H9 (cell line): ENCODE results near the gene SMC3. TPM values are rescaled to one million over a fixed set of nuclear protein-coding genes. Genes with fewer than 3 reads are reported as not detected.
A peak's percentile ranks its signal among the peaks of the same experiment; 100 is the strongest.

Experiments
- DNase-seq: peaks from one replicate; pipeline ENCODE4 v3.0.0-alpha.2; 2017
- H2AFZ ChIP-seq: one replicate; pipeline ENCODE4 v1.6.1; 2013; ENCODE audit warnings: mild to moderate bottlenecking, low read length, control low read depth, moderate library complexity
- H2AK5ac ChIP-seq: 2 replicates; pipeline ENCODE4 v1.6.1; 2013; ENCODE audit warnings: low read length, control low read depth, mixed read lengths; ENCODE audit not compliant: insufficient read length
- H2BK120ac ChIP-seq: one replicate; pipeline ENCODE4 v1.6.1; 2013; ENCODE audit warnings: low read depth, mild to moderate bottlenecking, low read length, control low read depth, inconsistent platforms; ENCODE audit not compliant: poor library complexity, severe bottlenecking
- H2BK12ac ChIP-seq: 2 replicates; pipeline ENCODE4 v1.6.1; 2013; ENCODE audit warnings: low read length, control low read depth, mixed read lengths, low read depth; ENCODE audit not compliant: insufficient read length
- H2BK15ac ChIP-seq: 2 replicates; pipeline ENCODE4 v1.6.1; 2013; ENCODE audit warnings: low read depth, low read length, control low read depth
- H2BK20ac ChIP-seq: one replicate; pipeline ENCODE4 v1.6.1; 2013; ENCODE audit warnings: low read depth, mild to moderate bottlenecking, low read length, control low read depth, inconsistent platforms; ENCODE audit not compliant: poor library complexity, severe bottlenecking
- H2BK5ac ChIP-seq: 2 replicates; pipeline ENCODE4 v1.6.1; 2013; ENCODE audit warnings: low read length, control low read depth, mixed read lengths; ENCODE audit not compliant: insufficient read length
- H3K14ac ChIP-seq: 2 replicates; pipeline ENCODE4 v1.6.1; 2013; ENCODE audit warnings: low read length, control low read depth; ENCODE audit not compliant: insufficient read depth
- H3K18ac ChIP-seq: 2 replicates; pipeline ENCODE4 v1.6.1; 2013; ENCODE audit warnings: low read depth, mild to moderate bottlenecking, mixed read lengths, low read length, control low read depth; ENCODE audit not compliant: insufficient read length
- H3K23ac ChIP-seq: 2 replicates; pipeline ENCODE4 v1.6.1; 2013; ENCODE audit warnings: low read length, control low read depth, mixed read lengths, low read depth; ENCODE audit not compliant: insufficient read length
- H3K23me2 ChIP-seq: 2 replicates; pipeline ENCODE4 v1.6.1; 2013; ENCODE audit warnings: low read depth, mild to moderate bottlenecking, mixed read lengths, low read length, control low read depth; ENCODE audit not compliant: insufficient read length, poor library complexity, severe bottlenecking
- H3K27ac ChIP-seq: 2 replicates; pipeline ENCODE4 v1.5.1; 2013; ENCODE audit warnings: low read length, control low read depth, mixed read lengths, low read depth; ENCODE audit not compliant: insufficient read length
- H3K27me3 ChIP-seq: 2 replicates; pipeline ENCODE4 v1.6.1; 2013; ENCODE audit warnings: low read length, control low read depth, inconsistent platforms; ENCODE audit not compliant: insufficient read depth
- H3K4ac ChIP-seq: 2 replicates; pipeline ENCODE4 v1.6.1; 2013; ENCODE audit warnings: low read depth, mild to moderate bottlenecking, control low read depth, inconsistent platforms, low read length, moderate library complexity
- H3K4me1 ChIP-seq: 2 replicates; pipeline ENCODE4 v1.6.1; 2013; ENCODE audit warnings: low read length, control low read depth, inconsistent platforms; ENCODE audit not compliant: insufficient read depth
- H3K4me2 ChIP-seq: 2 replicates; pipeline ENCODE4 v1.6.1; 2013; ENCODE audit warnings: low read length, control low read depth, mixed read lengths; ENCODE audit not compliant: insufficient read length, insufficient read depth
- H3K56ac ChIP-seq: 2 replicates; pipeline ENCODE4 v1.6.1; 2013; ENCODE audit warnings: low read depth, mild to moderate bottlenecking, mixed read lengths, low read length, control low read depth; ENCODE audit not compliant: insufficient read length
- H3K79me1 ChIP-seq: 2 replicates; pipeline ENCODE4 v1.6.1; 2013; ENCODE audit warnings: low read depth, mild to moderate bottlenecking, moderate library complexity, low read length, control low read depth, inconsistent platforms; ENCODE audit not compliant: insufficient read depth, poor library complexity, severe bottlenecking
- H3K79me2 ChIP-seq: 2 replicates; pipeline ENCODE4 v1.6.1; 2013; ENCODE audit warnings: low read length, control low read depth, inconsistent platforms; ENCODE audit not compliant: insufficient read depth
- H3K9ac ChIP-seq: 2 replicates; pipeline ENCODE4 v1.6.1; 2013; ENCODE audit warnings: low read length, control low read depth, mixed read lengths; ENCODE audit not compliant: insufficient read length; ENCODE audit errors: extremely low read depth
- H3K9me3 ChIP-seq: one replicate; pipeline ENCODE4 v1.6.1; 2013; ENCODE audit warnings: low read depth, low read length, inconsistent platforms; ENCODE audit not compliant: control insufficient read depth
- H3T11ph ChIP-seq: one replicate; pipeline ENCODE4 v1.6.1; 2013; ENCODE audit warnings: mild to moderate bottlenecking, low read length, control low read depth, inconsistent platforms
- H4K20me1 ChIP-seq: one replicate; pipeline ENCODE4 v1.6.1; 2013; ENCODE audit not compliant: control insufficient read depth, insufficient read length, insufficient read depth
- H4K5ac ChIP-seq: 2 replicates; pipeline ENCODE4 v1.6.1; 2013; ENCODE audit warnings: low read depth, mild to moderate bottlenecking, mixed read lengths, low read length, control low read depth; ENCODE audit not compliant: insufficient read length
- H4K8ac ChIP-seq: replicated peaks from 2 replicates; pipeline ENCODE4 v1.6.1; 2013; ENCODE audit warnings: low read length, control low read depth, mixed read lengths, low read depth; ENCODE audit not compliant: insufficient read length
- H4K91ac ChIP-seq: 2 replicates; pipeline ENCODE4 v1.6.1; 2013; ENCODE audit warnings: low read depth, mild to moderate bottlenecking, moderate library complexity, mixed read lengths, low read length, control low read depth; ENCODE audit not compliant: insufficient read length
- H3K27ac Mint-ChIP-seq, 3 experiments: 2 replicates in 2 of 3; 3 replicates in 1 of 3; pipeline ENCODE4 v1.8.0; 2020 to 2021; ENCODE audit warnings: mixed read lengths in 3 of 3, mild to moderate bottlenecking in 1 of 3, moderate library complexity in 1 of 3
- H3K27me3 Mint-ChIP-seq: 2 replicates; pipeline ENCODE4 v1.8.0; 2021; ENCODE audit warnings: low read depth, mild to moderate bottlenecking, moderate library complexity, mixed read lengths
- H3K36me3 Mint-ChIP-seq, 3 experiments: 2 replicates in 2 of 3; 3 replicates in 1 of 3; pipeline ENCODE4 v1.8.0; 2020 to 2021; ENCODE audit warnings: low read depth in 3 of 3, mixed read lengths in 3 of 3; ENCODE audit not compliant: insufficient read depth in 1 of 3
- H3K4me1 Mint-ChIP-seq, 2 experiments: 2 replicates each; pipeline ENCODE4 v1.8.0; 2020; ENCODE audit warnings: mixed read lengths in 2 of 2
- H3K4me3 Mint-ChIP-seq, 2 experiments: 2 replicates in 1 of 2; 3 replicates in 1 of 2; pipeline ENCODE4 v1.8.0; 2020 to 2021; ENCODE audit warnings: mild to moderate bottlenecking in 2 of 2, mixed read lengths in 2 of 2, moderate library complexity in 1 of 2
- H3K9me3 Mint-ChIP-seq, 2 experiments: 2 replicates in 1 of 2; 3 replicates in 1 of 2; pipeline ENCODE4 v1.8.0; 2020; ENCODE audit warnings: mild to moderate bottlenecking in 2 of 2, mixed read lengths in 2 of 2, moderate library complexity in 1 of 2
- WGBS: extraction: QIAGEN DNeasy Blood & Tissue Kit; methylation state at CpG from one replicate; pipeline ENCODE4 v1.1.7; 2013; ENCODE audit warnings: missing lambda C conversion rate, low lambda C conversion rate, mixed read lengths; ENCODE audit not compliant: insufficient read length; ENCODE audit errors: extremely low coverage; 5-methylcytosine and 5-hydroxymethylcytosine counted together
- total RNA-seq: library from RNA; stranded (reverse); gene quantifications from 2 replicates; pipeline ENCODE4 v1.2.1, GENCODE V29; 2021
- TF ChIP-seq, protein P1 (sequence below): fragments of 200-600 bp; sonication (generic); conservative IDR thresholded peaks from 3 replicates; pipeline ENCODE4 v1.8.0; 2021; ENCODE audit warnings: antibody characterized with exemption, mild to moderate bottlenecking

SMC3 gene
- total RNA-seq, 1 experiment from 2014 or later = 82.4 TPM

DNA sequence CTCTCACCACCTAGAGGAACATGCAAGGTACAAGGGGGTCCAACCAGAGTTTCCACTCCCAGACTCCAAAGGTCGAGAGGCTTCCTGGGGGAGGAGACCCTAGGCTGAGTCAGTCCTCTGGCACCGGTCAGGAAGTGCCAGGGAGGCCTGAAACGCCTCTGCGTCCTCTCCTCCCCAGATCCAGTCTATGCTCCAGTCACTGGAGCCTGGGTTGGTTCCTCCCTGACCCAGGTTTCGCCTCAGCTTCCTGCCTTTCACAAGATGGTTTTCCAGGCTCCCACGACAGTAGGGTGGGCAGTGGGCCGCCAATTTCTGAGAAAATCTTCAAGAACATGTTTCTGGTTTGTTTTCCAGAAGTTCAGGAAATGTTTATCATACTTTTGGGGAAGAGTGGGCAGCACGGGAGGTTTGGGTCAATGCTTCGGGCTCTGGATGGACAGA is 39.7 kb upstream of the SMC3 start:
- Mint-ChIP-seq H3K9me3 (no peaks in the 10 kb centered on the region), H3K4me1 (peaks cover 37 to 49% of the 10 kb centered on the region in 2 experiments), H3K27me3 (no peaks in the 10 kb centered on the region; the same call in 1 of the 2 replicates), H3K4me3 (no peak overlapping the region), H3K27ac (peak overlapping the region in 1 of 3 experiments; percentile 41; a peak in 3 of 7 replicates), H3K36me3 (no peaks in the 10 kb centered on the region)
- Histone ChIP-seq H3K9ac (no peak overlapping the region), H3T11ph (no peak overlapping the region), H3K4ac (no peak overlapping the region), H2AK5ac (no peak overlapping the region), H3K14ac (no peak overlapping the region), H2BK5ac (no peak overlapping the region), H4K91ac (peak overlapping the region; percentile 83), H3K18ac (peak overlapping the region; percentile 8), H3K27ac (no peak overlapping the region), H4K20me1 (no peaks in the 10 kb centered on the region), H2BK20ac (no peak overlapping the region), H3K4me1 (peaks cover 8% of the 10 kb centered on the region; the same call in 1 of the 2 replicates), H4K5ac (no peak overlapping the region), H3K23me2 (peaks cover 4% of the 10 kb centered on the region), H3K9me3 (no peaks in the 10 kb centered on the region), H4K8ac (no peak overlapping the region), H2BK15ac (no peak overlapping the region), H3K27me3 (no peaks in the 10 kb centered on the region), H2AFZ (no peak overlapping the region), H2BK120ac (no peak overlapping the region), H2BK12ac (peak overlapping the region; percentile 55), H3K4me2 (no peak overlapping the region), H3K79me2 (no peaks in the 10 kb centered on the region), H3K23ac (no peak overlapping the region), H3K56ac (no peak overlapping the region), H3K79me1 (no peaks in the 10 kb centered on the region)
- no CpG with 5 or more reads among the region's 9 CpGs for WGBS
- TF ChIP-seq, protein P1, sequence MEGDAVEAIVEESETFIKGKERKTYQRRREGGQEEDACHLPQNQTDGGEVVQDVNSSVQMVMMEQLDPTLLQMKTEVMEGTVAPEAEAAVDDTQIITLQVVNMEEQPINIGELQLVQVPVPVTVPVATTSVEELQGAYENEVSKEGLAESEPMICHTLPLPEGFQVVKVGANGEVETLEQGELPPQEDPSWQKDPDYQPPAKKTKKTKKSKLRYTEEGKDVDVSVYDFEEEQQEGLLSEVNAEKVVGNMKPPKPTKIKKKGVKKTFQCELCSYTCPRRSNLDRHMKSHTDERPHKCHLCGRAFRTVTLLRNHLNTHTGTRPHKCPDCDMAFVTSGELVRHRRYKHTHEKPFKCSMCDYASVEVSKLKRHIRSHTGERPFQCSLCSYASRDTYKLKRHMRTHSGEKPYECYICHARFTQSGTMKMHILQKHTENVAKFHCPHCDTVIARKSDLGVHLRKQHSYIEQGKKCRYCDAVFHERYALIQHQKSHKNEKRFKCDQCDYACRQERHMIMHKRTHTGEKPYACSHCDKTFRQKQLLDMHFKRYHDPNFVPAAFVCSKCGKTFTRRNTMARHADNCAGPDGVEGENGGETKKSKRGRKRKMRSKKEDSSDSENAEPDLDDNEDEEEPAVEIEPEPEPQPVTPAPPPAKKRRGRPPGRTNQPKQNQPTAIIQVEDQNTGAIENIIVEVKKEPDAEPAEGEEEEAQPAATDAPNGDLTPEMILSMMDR = no peak
- no peak for DNase-seq
